GM19372 (cell line): ENCODE results near the gene SERPINA5.
"Not testable (repeated sequence)": the region's sequence is repeated elsewhere in the genome, so short reads cannot be mapped to it uniquely, and the experiment has no call there.

Experiments used
- ATAC-seq: cut with Tn5 transposase; IDR thresholded peaks from one replicate; pipeline ENCODE4 v1.9.1; 2021; ENCODE audit warnings: mild to moderate bottlenecking, low read depth, moderate library complexity; ENCODE audit not compliant: unreplicated experiment

SERPINA5 gene

DNA sequence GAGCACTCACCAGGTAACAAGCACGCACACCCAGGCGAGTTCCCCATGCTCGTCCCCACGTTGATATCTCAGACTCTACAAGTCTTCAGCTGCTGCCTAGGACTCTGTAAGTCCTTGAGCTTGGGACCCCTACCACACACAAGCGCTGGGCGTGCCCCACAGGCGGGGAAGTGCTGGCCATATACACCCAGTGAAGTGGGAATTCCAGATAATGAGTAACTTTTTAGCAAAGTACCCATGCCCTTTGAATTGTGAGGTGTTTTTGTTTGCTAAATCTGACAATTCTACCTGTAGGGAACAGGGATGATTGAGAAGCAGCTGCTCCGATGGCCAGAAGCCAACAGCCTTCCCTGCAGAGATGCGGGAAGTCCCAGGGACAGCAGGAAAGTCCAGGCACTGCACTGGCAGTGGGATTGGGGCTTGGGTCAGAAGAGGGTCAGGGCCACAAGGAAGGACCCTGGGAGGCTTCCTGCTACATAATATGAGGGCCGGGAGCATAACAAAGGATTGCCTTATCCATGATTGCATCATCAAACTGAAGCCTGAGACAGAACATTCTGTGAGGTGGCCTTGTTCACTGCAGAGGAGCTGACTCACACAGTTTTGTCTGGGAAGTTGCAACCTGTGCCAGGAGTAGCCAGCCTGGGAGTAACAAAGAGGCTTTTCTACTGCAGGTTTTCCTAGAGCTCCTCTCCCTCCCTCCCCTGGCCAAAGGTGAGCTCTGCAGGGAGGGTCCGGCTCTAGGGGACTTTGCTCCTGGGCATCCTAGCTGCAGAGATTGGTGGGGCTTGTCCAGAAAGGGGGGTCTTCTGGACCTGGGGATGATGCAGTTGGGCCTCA, 17.8 kb downstream of the SERPINA5 start:
- ATAC-seq, result no peak

DNA sequence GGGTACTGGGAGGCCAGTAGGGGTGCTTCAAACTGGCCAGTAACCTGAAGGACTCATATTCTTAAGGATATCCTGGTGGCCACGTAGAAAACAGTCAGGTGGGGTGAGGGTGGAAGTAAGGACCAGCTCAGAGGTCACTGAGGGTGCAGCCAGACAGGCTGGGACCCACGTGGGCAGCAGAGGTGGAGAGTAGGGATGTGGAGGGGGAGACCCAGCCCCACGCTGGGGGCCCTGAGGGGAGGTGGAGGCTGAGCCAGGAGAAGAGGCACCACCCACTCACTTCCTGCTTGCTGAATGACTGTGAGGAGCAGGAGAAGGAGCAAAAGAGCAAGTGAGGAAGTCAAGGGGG, 18.4 kb downstream of the SERPINA5 start:
- no peak for ATAC-seq

DNA sequence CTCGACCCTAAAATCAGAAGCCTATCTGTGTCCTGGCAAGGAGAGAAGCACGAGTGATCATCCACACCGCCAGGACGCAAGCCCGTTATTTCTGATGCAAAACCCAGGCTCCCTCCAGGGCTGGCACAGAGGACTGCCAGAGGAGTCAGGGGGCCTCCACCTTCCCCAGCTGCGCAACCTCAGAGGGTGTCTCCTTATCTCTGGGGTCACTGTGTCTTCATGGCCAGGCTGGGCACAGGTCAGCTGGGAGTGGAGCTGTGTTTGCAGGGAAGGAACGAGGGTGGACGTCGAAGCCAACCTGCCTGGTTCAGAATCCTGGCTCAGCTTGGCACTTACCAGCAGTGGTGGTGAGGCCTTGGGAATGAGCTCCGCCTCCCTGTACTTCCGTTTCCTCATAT, 18.9 kb downstream of the SERPINA5 start:
- ATAC-seq, result no peak

DNA sequence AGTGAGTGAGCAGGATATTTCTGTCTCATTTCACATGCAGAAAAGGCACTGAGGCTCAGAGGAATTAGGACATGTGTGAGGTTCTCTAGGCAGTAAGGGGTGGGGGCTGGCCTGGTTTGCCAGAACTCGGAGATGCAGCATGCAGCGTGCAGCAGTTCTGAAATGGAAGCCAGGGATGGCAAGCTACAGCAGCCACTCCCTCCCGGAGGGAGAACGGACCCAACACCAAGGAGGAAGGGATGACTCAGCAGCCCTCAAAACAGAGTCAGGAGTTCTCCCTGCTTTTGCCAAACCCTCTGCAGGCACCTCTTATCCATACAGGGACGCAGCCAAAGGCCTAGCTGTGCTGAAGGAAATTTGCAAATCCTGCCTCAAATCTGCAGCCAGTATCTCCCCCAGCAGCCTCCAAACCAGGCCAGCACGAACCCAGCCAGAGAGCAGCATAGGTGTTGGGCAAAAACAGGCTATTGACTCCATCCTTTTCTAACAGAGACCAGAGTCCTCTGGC, 20.7 kb downstream of the SERPINA5 start:
- no peak for ATAC-seq

DNA sequence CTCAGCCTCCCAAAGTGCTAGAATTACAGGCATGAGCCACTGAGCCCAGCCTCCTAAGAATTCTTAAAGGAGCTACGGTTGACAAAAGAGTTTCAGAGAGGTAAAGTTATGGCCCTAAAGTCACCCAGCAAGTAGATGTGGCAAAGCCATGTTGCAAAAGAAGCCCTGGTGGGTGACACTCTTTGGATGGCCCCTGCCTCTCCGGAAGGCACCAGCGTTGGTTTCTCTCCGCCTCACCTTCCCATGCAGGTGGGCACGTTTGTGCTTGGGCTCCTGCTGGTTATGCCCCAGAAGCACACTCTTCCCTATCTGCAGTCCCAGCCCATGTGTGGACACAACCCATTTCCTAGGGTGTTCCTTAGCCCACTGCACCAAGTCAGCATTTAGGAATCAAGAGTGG, 21.5 kb downstream of the SERPINA5 start:
- ATAC-seq, result no peak

DNA sequence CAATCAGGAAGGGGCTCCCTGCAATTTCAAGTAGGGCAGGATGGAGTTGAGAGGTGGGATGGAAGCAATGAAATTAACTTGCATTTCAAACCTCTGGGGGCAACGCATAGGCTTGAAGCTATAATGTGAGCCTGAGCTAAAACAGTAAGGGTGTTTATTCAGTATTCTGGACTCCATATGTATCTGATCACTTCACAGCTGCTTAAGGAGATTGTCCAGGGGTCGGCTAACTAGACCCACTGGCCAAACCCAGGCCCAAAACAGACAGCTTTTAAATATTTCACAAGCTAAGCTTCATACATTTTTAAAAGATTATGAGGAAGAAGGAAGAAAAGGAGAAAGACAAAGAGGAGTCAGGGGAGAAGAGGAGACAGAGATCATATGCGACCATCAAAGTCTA, 24.1 kb downstream of the SERPINA5 start:
- ATAC-seq, result no peak

DNA sequence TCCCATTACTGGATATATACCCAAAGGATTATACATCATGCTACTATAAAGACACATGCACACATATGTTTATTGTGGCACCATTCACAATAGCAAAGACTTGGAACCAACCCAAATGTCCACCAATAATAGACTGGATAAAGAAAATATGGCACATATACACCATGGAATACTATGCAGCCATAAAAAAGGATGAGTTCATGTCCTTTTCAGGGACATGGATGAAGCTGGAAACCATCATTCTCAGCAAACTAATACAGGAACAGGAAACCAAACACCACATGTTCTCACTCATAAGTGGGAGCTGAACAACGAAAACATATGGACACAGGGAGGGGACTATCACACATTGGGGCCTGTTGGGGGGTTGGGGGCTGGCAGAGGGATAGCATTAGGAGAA, 27.7 kb downstream of the SERPINA5 start:
- not testable (repeated sequence) for ATAC-seq

DNA sequence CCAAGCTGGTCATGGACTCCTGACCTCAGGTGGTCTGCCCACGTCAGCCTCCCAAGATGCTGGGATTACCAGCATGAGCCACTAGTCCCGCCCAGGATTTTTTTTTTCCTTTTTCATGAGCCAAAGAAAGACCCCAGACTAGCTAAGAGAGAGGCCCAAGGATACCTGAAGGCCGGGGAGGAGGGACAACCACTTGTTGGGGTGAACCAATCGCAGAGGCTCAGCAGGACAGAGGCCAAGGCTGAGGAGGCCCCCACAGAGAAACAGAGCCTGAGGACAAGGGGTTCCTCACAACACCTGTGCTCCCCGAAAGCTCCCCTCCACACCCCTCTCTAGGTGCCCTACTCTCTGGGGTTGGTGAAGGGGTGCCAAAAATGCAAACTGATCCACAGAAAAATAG, 30.0 kb downstream of the SERPINA5 start:
- no peak for ATAC-seq

DNA sequence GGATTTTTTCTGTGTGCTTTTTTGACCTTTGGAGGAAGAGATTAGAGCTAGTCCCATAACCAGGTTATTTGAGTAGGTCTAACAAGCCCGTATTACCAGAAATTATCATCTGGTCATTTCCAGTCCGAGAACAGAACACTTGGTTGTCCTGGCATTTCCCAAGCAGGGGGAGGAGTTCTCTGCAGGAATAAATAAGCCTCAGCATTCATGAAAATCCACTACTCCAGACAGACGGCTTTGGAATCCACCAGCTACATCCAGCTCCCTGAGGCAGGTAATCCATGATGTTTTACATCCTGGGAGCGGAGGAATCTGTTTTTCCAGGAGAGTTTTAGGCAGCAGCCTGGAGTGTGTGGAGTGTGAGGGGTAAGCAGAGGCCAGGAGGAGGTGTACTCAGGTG, 30.9 kb downstream of the SERPINA5 start, which contains the start of gene SERPINA3:
SERPINA3 (plus strand) TSS at position 218 of the 400 bp plus-strand sequence. CDS start 2,051 bp downstream, outside the sequence.
- no peak for ATAC-seq

DNA sequence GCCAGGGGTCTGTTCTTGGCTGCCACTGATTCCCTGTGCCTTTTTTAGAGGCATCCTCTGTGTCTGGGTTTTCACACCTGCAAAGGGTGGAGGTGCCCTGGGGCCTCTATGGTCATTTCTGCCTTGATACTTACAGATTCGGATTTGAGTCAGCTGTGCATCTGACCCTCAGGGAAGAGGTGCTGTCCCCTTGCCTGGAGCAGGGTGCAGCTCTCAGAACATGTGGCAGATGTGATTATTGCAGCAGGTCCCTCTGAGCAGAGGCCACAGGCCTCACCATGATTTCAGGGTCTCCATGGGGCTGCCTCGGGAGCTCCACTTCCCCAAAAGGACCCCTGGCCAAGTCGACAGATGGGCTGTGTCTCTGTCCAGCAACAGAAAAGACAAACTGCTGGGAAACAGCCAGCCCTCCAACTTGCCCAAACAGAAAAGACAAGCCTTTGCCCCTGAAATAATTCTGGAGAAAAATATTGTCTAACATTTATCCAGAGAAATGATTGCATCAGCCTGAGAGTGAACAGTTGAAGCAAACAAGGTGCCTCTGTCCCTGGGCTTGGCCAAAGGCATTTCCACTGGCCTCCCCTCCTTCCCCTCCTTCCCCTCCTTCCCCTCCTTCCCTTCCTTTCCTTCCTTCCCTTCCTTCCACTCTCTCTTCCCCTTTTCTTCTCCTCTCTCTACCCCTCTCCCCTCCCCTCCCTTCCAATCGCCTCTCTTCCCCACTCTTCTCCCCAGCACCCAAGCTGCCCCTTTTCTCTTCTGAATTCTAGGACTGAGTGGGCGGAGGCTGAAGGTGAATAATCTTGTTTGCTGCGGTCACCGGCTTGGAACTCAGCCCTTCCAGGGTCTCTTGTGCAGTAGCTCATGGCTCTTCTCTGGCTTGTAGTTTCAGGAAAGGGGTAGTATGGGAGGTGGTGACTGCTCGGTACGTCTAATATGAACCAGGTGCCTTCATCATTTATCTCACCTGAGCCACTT, 31.6 kb downstream of the SERPINA5 start:
- no peak for ATAC-seq

DNA sequence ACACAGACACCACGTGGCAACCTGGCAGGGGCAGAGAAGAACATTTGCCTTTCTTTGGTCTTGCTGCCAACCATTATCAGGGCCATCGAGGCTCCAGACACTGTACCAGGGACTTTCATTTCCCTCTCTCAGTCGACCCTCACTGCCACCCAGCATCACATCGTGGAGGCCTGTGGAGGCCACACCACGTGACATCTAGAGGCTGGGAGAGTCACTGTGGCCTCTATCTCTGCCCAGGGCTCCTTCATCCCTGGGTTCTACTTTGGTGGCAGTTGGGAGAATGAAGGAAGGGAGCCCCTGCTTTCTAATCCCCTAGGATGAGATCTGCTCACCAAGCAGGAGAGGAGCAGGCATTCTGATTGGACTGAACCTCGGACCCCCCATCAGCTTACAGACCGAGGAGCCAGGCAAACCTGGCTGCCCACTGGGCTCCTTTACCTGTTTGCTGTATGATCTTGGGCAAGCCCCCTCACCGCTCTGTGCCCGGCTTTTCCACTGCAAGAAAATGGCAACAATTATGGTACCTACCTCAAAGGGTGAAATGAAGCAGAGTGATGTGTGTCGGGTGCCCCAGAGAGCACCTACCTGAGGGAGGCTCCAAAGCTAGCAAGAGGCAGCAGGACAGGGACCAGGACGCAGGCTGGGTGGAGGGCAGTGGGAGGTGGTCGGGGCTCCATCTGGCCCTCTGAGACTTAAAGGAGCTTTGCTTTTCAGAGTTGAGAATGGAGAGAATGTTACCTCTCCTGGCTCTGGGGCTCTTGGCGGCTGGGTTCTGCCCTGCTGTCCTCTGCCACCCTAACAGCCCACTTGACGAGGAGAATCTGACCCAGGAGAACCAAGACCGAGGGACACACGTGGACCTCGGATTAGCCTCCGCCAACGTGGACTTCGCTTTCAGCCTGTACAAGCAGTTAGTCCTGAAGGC, 32.8 kb downstream of the SERPINA5 start:
- no peak for ATAC-seq

DNA sequence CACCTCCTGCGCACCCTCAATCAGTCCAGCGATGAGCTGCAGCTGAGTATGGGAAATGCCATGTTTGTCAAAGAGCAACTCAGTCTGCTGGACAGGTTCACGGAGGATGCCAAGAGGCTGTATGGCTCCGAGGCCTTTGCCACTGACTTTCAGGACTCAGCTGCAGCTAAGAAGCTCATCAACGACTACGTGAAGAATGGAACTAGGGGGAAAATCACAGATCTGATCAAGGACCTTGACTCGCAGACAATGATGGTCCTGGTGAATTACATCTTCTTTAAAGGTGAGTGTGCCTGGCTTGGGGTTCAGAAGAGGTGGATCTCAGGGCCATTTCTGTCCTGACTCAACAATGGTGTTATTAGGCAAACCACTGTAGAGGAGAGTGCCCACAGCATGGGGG, 33.6 kb downstream of the SERPINA5 start:
- no peak for ATAC-seq

DNA sequence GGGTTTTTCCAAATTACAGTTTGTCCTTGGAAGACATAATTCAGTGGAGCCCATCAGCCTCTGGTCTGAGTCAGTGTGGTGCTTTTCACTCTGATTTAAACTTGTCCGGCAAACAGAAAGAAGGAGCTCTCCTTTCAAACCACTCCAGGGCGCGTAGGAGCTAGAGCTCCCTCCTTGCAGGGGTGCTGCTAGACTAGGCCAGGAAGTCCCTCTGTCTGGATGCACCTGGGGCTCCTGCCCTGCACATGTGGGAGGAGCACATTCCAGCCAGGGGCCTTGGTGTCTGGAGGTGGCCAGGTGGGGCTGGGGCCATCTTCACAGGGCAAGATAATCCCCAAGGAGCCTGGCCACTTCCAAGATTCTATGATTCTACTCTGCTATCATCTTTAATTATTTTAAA, 34.0 kb downstream of the SERPINA5 start:
- ATAC-seq, result no peak

DNA sequence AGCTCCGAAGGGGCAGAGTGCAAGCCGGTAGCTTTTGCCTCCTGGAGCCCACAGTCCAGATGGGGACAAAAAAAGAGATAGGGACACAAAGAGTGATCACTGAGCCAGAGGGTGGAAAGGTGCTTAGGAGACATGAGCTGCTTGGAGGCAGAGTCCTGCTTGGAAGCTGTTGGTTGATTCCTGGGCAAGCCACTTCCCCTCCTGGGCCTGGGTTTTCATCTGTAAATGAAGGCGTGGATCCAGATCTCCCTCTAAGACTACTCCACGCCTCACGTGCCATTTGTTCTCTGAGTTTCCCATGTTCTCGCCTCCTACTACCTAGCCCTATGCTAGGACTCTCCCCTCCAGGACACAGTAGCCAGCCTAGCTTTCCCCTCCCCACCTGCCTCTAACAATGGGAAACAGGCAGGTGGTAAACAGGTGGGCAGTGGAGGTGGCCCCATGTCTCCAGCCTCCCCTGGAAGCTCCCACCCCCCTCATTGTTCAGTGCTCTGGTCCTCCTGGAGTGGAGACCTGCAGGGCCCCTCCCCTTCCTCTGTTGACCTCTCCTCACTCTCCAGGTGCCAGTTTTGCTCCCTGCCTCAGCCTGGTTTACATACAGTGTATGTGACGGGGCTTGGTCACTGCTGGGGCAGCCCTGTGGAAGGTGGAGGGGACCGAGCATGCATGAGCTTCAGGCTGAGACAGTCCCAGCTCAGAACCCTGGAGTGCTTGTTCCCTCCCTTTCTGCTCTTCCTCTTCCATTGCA, 34.8 kb downstream of the SERPINA5 start:
- ATAC-seq, result no peak

DNA sequence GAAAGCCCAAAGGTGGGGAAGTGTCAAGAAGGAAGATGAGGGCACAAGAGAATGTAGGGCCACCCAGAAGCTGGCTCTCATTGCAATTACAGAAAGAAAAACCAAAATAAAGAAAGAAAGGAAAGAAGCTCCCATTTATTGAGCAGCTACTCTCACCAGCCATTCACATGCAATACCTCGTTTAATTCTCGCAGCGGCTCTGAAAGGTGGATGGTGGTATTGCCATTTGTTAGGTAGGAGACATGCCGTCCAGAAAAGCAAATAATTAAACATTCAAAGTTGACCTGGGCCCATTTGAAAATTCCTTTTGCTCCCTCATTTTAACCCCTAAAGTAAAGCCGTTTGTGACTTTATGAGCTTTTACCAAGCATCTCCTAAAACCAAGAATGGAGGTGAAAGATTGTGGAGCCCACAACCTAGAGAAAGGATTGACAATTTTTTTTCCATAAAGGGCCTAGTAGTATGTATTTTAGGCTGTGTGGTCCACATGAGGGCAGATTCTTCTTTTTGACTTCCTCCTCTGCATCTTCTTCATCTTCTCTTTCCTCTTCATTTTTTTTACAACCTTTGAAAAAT, 36.2 kb downstream of the SERPINA5 start:
- no peak for ATAC-seq

DNA sequence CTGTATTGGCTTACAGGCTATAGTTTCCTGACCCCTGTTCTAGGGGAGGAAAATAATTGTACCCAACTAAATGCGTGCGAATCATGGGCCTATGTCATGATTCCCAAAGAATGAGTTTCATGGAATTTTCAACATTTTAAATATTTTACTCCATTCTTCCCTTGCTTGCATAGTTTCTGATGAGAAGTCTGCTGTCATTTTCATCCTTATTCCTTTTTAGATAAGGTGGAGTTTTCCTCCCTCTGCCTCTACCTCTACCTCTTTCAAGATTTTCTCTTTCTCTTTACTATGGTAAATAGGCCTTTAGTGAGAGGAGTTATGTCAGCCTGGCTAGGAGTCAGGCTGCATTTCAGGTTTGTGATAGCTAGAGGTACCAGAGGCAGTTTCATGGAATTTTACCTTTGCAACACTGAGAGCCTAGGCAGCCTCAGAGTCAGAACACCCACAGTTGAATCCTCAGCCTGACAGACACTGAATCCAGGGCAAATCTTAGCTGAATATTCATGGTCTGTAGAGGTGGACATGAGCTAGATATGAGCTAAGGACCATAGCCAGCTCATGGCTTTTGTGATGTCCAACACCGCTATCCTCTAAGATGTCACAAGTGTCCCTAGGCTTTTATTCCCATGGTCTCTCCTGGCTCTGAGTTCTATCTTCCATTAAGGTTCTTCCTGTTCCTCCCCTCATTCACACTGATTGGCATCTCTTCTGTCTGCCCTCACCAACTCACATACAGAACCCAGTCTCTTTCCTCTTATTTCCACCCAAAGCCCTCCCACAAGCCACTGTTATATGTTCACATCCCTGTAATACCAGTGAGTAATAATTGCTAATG, 37.0 kb downstream of the SERPINA5 start:
- ATAC-seq, result no peak

DNA sequence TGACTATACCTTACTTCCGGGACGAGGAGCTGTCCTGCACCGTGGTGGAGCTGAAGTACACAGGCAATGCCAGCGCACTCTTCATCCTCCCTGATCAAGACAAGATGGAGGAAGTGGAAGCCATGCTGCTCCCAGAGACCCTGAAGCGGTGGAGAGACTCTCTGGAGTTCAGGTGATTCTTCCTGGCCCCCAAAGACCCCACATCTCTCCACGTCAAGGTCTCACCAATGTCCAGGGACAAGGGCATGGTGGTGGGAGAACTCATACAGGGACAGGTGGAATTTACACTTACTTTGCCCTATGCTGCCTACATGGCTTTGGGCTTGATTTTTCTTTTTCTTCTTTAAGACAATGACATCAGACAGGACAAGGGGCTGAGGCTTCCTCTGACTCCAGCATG, 38.1 kb downstream of the SERPINA5 start:
- ATAC-seq, result no peak

DNA sequence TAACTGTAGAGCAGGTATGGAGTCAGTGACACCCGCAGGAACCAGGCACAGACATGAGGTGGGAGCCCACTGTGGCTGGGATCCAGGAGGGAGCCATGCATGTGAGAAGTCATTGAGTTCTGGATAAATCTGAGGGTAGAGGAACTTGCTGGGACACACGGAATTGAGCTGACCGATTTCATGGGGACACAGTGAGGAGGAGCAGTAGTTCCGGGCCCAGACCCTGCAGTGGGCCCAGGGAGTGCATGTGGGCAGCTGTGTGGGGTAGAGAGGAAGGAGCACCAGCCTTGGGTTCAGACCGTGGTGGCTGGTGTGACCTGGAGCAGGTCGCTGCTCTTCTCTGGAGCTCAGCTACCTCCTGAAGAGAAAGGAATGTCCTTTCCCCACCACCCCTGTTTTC, 39.4 kb downstream of the SERPINA5 start:
- ATAC-seq, result no peak
